CD4-positive, alpha-beta T cell treated with Interferon gamma for 1 hour (primary cell): ENCODE data around the gene SEC22B.
"Not testable (repeated sequence)": the region's sequence is repeated elsewhere in the genome, so short reads cannot be mapped to it uniquely, and the experiment has no call there.

Experiments
- DNase-seq: peaks from one replicate; pipeline ENCODE4 v3.0.0-alpha.2; 2020

The SEC22B gene

DNA sequence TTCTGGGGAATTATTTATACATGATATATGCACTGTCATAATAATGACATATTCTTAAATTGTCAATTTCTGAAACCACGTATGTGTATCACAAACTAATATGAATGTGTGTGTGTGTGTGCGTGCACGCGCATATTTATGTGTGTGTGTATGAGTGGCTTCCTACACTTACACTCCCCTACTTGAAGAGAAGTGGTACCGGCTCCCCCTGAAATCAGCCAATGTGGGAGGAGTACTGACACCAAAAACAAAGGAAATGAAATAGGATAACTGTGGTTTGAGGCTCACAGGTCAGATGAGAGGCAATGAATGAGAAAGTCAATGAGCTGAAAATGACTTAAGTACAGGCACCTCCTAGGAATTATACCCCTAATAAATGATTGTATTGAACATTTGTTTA lies 64.1 kb downstream of the SEC22B start:
- DNase-seq = not testable (repeated sequence)

DNA sequence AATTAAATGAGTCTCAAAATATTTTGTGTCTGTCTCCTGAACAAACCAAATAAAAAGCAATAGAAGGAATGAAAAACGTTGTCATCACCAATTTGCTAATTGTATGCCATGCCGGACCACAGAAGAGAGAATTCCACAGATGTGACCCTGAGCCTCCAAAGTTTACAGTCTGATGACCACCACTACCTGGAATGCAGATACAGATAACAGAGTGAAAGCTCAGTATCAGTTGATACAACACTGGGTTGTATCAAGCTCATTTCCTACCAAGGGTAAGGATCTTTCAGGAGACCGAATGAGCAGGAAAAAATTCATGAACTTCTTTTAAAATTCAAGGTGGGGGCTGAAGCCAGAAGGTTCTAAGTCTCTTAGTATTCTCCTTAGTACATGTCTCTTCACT lies 64.5 kb downstream of the SEC22B start:
- DNase-seq = not testable (repeated sequence)

DNA sequence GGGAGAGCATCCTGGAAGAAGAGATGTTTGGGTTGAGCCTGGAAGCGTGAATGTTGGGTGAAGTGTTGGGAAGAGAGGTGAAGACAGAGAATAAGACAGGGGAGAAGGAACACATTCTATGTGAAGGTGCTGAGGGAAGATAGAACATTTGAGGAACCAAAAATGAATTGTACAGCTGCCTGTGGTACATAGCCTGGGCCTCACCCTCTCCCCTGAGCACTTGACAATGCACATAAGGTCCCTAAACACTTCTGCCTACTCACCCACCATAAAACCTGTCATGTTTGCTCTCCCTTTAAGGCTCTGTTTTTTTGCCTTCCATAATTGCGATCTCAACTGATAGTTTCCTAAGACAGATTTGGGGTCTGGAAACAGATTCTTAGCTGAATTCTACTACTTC lies 65.3 kb downstream of the SEC22B start:
- DNase-seq = not testable (repeated sequence)

- DNase-seq = not testable (repeated sequence)
These were observed 66.7 kb downstream of the SEC22B start for GRCh38 chr1:120109656-120110055.

GRCh38 chr1:120109180-120109579 lies 67.1 kb downstream of the SEC22B start:
- DNase-seq = not testable (repeated sequence)

DNA sequence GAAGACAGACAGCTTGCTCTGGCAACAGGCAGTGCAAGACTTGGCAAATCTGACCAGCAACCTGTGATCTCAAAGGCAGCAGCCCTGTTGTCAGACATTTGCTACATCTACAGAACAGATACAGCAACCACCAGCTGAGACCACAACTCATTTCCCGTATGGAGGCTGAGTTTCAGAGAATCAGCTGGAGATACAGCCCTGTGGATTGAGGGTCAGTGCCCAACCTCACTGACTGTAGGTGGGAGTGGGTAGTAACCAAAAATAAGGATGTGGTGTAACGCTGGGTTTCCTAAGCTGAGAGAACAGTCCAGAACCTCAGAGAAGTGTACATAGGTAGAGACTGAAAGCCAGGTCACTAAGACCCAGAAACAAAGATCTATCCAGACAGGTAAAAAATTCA lies 71.0 kb downstream of the SEC22B start:
- DNase-seq = not testable (repeated sequence)

DNA sequence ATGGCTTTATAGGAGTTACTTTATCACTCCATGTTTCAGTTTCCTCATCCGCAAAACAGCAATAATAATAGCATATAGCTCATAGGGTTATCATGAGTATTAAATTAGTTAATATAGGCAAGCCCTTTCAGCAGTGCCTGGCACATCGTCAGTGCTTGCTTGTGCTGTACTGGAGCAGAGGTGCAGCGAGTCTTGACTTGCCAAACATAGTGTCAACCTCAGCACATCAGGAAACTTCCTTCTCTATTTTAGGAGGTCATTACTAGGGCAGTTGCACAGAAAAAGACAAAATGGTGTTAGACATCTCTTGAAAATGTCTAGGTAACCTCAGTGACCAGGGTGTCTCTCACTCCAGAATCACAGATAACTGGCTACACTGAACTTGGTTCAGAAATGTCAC lies 72.6 kb downstream of the SEC22B start:
- DNase-seq = not testable (repeated sequence)

- DNase-seq = not testable (repeated sequence)
These were observed 74.7 kb downstream of the SEC22B start for GRCh38 chr1:120101593-120101992.
